Suppressor macrophage (primary cell): Measurements from ENCODE around the gene INHBA.
A peak's percentile ranks its signal among the peaks of the same experiment; 100 is the strongest.

Experiments used
- DNase-seq, 4 experiments: peaks; one replicate each; pipeline ENCODE4 v3.0.0-alpha.2; 2020 to 2022

INHBA gene

GRCh38 chr7:41711283-41712064 lies 8.6 kb upstream of the INHBA start:
- peak in 2 of 4 experiments; percentile 33 to 36 for DNase-seq

- no peak for DNase-seq
These were observed 7.9 kb upstream of the INHBA start for GRCh38 chr7:41710838-41711237.

GRCh38 chr7:41709621-41710020 lies 6.7 kb upstream of the INHBA start:
- DNase-seq = peak; percentile 86 to 96 (median 88)

GRCh38 chr7:41708581-41709358 lies 5.9 kb upstream of the INHBA start:
- peak in 1 of 4 experiments; percentile 21 for DNase-seq

- DNase-seq = no peak
These were observed 3.5 kb upstream of the INHBA start for GRCh38 chr7:41706228-41706930.

- peak; percentile 89 to 94 (median 92) for DNase-seq
These were observed 2.4 kb upstream of the INHBA start for GRCh38 chr7:41705109-41705901.

GRCh38 chr7:41701068-41701941 lies 1.6 kb downstream of the INHBA start:
- DNase-seq = no peak

- DNase-seq = no peak
These were observed 2.8 kb downstream of the INHBA start for GRCh38 chr7:41700044-41700471.

- peak in 3 of 4 experiments; percentile 29 to 48 (median 46) for DNase-seq
These were observed 3.4 kb downstream of the INHBA start for GRCh38 chr7:41699516-41699915.

- no peak for DNase-seq
These were observed 4.2 kb downstream of the INHBA start for GRCh38 chr7:41698726-41699125.

GRCh38 chr7:41698114-41698513 lies 4.8 kb downstream of the INHBA start:
- no peak for DNase-seq

GRCh38 chr7:41696323-41696916 lies 6.5 kb downstream of the INHBA start:
- peak; percentile 74 to 87 (median 81) for DNase-seq

GRCh38 chr7:41695661-41696322 lies 7.1 kb downstream of the INHBA start:
- DNase-seq = no peak

GRCh38 chr7:41694495-41694894 lies 8.4 kb downstream of the INHBA start:
- DNase-seq = peak in 3 of 4 experiments; percentile 20 to 39 (median 33)

GRCh38 chr7:41693150-41693997 lies 9.5 kb downstream of the INHBA start:
- DNase-seq = peak in 3 of 4 experiments; percentile 35 to 41 (median 37)

GRCh38 chr7:41692251-41692650 lies 10.6 kb downstream of the INHBA start:
- no peak for DNase-seq

GRCh38 chr7:41691286-41692190 lies 11.4 kb downstream of the INHBA start:
- no peak for DNase-seq

GRCh38 chr7:41689815-41690214 lies 13.1 kb downstream of the INHBA start:
- no peak for DNase-seq
